Skeletal muscle tissue (tissue), 4 donors: ENCODE measurements around the gene SDCCAG8. TPM values are rescaled to one million over a fixed set of nuclear protein-coding genes. Genes with fewer than 3 reads are reported as not detected.

Source experiments
- H3K27ac ChIP-seq: one replicate; pipeline ENCODE4 v1.7.0; 2013; ENCODE audit warnings: mild to moderate bottlenecking, low read depth, low read length, inconsistent platforms
- H3K27me3 ChIP-seq, 3 donors: one replicate each; pipeline ENCODE4 v1.7.0; 2013; ENCODE audit warnings: low read length in 3 of 3; ENCODE audit not compliant: control insufficient read depth in 3 of 3, insufficient read depth in 3 of 3
- H3K36me3 ChIP-seq, 3 donors: one replicate each; pipeline ENCODE4 v1.7.0; 2013; ENCODE audit warnings: low read length in 3 of 3; ENCODE audit not compliant: control insufficient read depth in 3 of 3, insufficient read depth in 3 of 3
- H3K4me1 ChIP-seq, 3 donors: one replicate each; pipeline ENCODE4 v1.7.0; 2013; ENCODE audit warnings: low read length in 3 of 3, mild to moderate bottlenecking in 3 of 3; ENCODE audit not compliant: control insufficient read depth in 3 of 3, insufficient read depth in 3 of 3
- H3K4me3 ChIP-seq, 3 donors: one replicate each; pipeline ENCODE4 v1.7.0; 2013; ENCODE audit warnings: low read length in 3 of 3
- H3K9ac ChIP-seq, 3 donors: one replicate each; pipeline ENCODE4 v1.7.0; 2013; ENCODE audit warnings: low read length in 3 of 3, mild to moderate bottlenecking in 3 of 3, moderate library complexity in 2 of 3, low read depth in 1 of 3
- H3K9me3 ChIP-seq, 3 donors: one replicate each; pipeline ENCODE4 v1.7.0; 2013; ENCODE audit warnings: low read length in 3 of 3; ENCODE audit not compliant: control insufficient read depth in 3 of 3
- total RNA-seq: library from RNA; depleted of rRNA; stranded (reverse); fragments of >200 nt; gene quantifications from one replicate; pipeline ENCODE4 v1.2.3, GENCODE V29; 2014
- donor health status: Osteomylitis.

The SDCCAG8 gene
- total RNA-seq, 1 donor from 2014 or later: 71.5 TPM

- H3K9me3 ChIP-seq: no peaks in the 10 kb centered on the region
- peaks cover 2 to 6% (median 3%) of the 10 kb centered on the region in 3 donors for H3K36me3 ChIP-seq
- no peak overlapping the region for H3K27ac ChIP-seq
- H3K4me1 ChIP-seq: peaks cover 8 to 11% (median 10%) of the 10 kb centered on the region in 3 donors
- no peak overlapping the region for H3K9ac ChIP-seq
- H3K4me3 ChIP-seq: no peak overlapping the region
- no peaks in the 10 kb centered on the region for H3K27me3 ChIP-seq
These were observed 243.4 kb downstream of the SDCCAG8 start for GRCh38 chr1:243499248-243499647.

- peaks cover 8 to 11% (median 10%) of the 10 kb centered on the region in 3 donors for H3K4me1 ChIP-seq
- H3K9me3 ChIP-seq: no peaks in the 10 kb centered on the region
- no peaks in the 10 kb centered on the region for H3K27me3 ChIP-seq
- H3K4me3 ChIP-seq: no peak overlapping the region
- H3K27ac ChIP-seq: no peak overlapping the region
- H3K36me3 ChIP-seq: peaks cover 2 to 7% (median 3%) of the 10 kb centered on the region in 3 donors
- H3K9ac ChIP-seq: no peak overlapping the region
These were observed 243.9 kb downstream of the SDCCAG8 start for GRCh38 chr1:243499711-243500110.

GRCh38 chr1:243500512-243500911 is 244.7 kb downstream of the SDCCAG8 start:
- Histone ChIP-seq H3K9me3 (no peaks in the 10 kb centered on the region), H3K27ac (no peak overlapping the region), H3K9ac (no peak overlapping the region), H3K27me3 (no peaks in the 10 kb centered on the region), H3K36me3 (peaks cover 2 to 7% (median 3%) of the 10 kb centered on the region in 3 donors), H3K4me1 (peaks cover 5 to 9% (median 5%) of the 10 kb centered on the region in 3 donors), H3K4me3 (no peak overlapping the region)

- H3K4me3 ChIP-seq: no peak overlapping the region
- H3K4me1 ChIP-seq: peaks cover under 1 to 4% (median under 1%) of the 10 kb centered on the region in 3 donors
- H3K9me3 ChIP-seq: no peaks in the 10 kb centered on the region
- peaks cover 2 to 7% (median 3%) of the 10 kb centered on the region in 3 donors for H3K36me3 ChIP-seq
- no peak overlapping the region for H3K9ac ChIP-seq
- no peak overlapping the region for H3K27ac ChIP-seq
- no peaks in the 10 kb centered on the region for H3K27me3 ChIP-seq
These were observed 245.2 kb downstream of the SDCCAG8 start for GRCh38 chr1:243501002-243501401.

GRCh38 chr1:243503155-243503554 is 247.3 kb downstream of the SDCCAG8 start:
- Histone ChIP-seq H3K27me3 (no peaks in the 10 kb centered on the region), H3K4me3 (no peak overlapping the region), H3K4me1 (no peaks in the 10 kb centered on the region), H3K9ac (no peak overlapping the region), H3K9me3 (no peaks in the 10 kb centered on the region), H3K36me3 (peaks cover 0 to 8% (median 0%) of the 10 kb centered on the region in 3 donors), H3K27ac (no peak overlapping the region)

GRCh38 chr1:243505986-243506689 is 250.3 kb downstream of the SDCCAG8 start:
- H3K4me1 ChIP-seq: no peaks in the 10 kb centered on the region
- no peaks in the 10 kb centered on the region for H3K9me3 ChIP-seq
- H3K27me3 ChIP-seq: no peaks in the 10 kb centered on the region
- H3K9ac ChIP-seq: no peak overlapping the region
- no peak overlapping the region for H3K4me3 ChIP-seq
- peaks cover 4 to 20% (median 10%) of the 10 kb centered on the region in 3 donors for H3K36me3 ChIP-seq
- H3K27ac ChIP-seq: no peak overlapping the region

GRCh38 chr1:243507001-243507671 is 251.3 kb downstream of the SDCCAG8 start:
- Histone ChIP-seq H3K4me3 (no peak overlapping the region), H3K27ac (no peak overlapping the region), H3K4me1 (no peaks in the 10 kb centered on the region), H3K9ac (no peak overlapping the region), H3K9me3 (no peaks in the 10 kb centered on the region), H3K36me3 (peaks cover 4 to 21% (median 15%) of the 10 kb centered on the region in 3 donors), H3K27me3 (no peaks in the 10 kb centered on the region)

GRCh38 chr1:243507672-243508302 is 251.9 kb downstream of the SDCCAG8 start:
- H3K4me3 ChIP-seq: no peak overlapping the region
- peaks cover 4 to 18% (median 15%) of the 10 kb centered on the region in 3 donors for H3K36me3 ChIP-seq
- H3K27me3 ChIP-seq: no peaks in the 10 kb centered on the region
- no peak overlapping the region for H3K27ac ChIP-seq
- H3K9me3 ChIP-seq: no peaks in the 10 kb centered on the region
- H3K4me1 ChIP-seq: no peaks in the 10 kb centered on the region
- H3K9ac ChIP-seq: no peak overlapping the region

- no peak overlapping the region for H3K4me3 ChIP-seq
- H3K27ac ChIP-seq: no peak overlapping the region
- H3K27me3 ChIP-seq: no peaks in the 10 kb centered on the region
- H3K36me3 ChIP-seq: peaks cover 4 to 18% (median 15%) of the 10 kb centered on the region in 3 donors
- H3K4me1 ChIP-seq: no peaks in the 10 kb centered on the region
- no peak overlapping the region for H3K9ac ChIP-seq
- H3K9me3 ChIP-seq: no peaks in the 10 kb centered on the region
These were observed 252.5 kb downstream of the SDCCAG8 start for GRCh38 chr1:243508303-243508713.

- Histone ChIP-seq H3K27ac (no peak overlapping the region), H3K9me3 (no peaks in the 10 kb centered on the region), H3K36me3 (peaks cover 4 to 18% (median 15%) of the 10 kb centered on the region in 3 donors), H3K27me3 (no peaks in the 10 kb centered on the region), H3K4me1 (no peaks in the 10 kb centered on the region), H3K4me3 (no peak overlapping the region), H3K9ac (no peak overlapping the region)
These were observed 253.1 kb downstream of the SDCCAG8 start for GRCh38 chr1:243508943-243509342.
